Natural killer cell (primary cell): Measurements from ENCODE around the gene TMPRSS5. TPM values are rescaled to one million over a fixed set of nuclear protein-coding genes. Genes with fewer than 3 reads are reported as not detected.

Experiments
- ATAC-seq, 3 donors: fragments of 150-1000 bp in 2 of 3; fragments of 200-7000 bp in 1 of 3; cut with Tn5 transposase; 1 replicate in 1 of 3; 2 replicates in 2 of 3; pipeline ENCODE4 v1.10.0; 2021; ENCODE audit warnings: mild to moderate bottlenecking in 2 of 3, moderate library complexity in 2 of 3
- DNase-seq, 2 donors: peaks; one replicate each; pipeline versions ENCODE4 v3.0.0 to v3.0.0-alpha.2; 2013 to 2021; ENCODE audit warnings: mixed read lengths in 1 of 2
- H3K27ac ChIP-seq: one replicate; pipeline ENCODE4 v1.5.1; 2013; ENCODE audit warnings: mild to moderate bottlenecking, low read length
- H3K27me3 ChIP-seq: one replicate; pipeline ENCODE4 v1.6.1; 2013; ENCODE audit warnings: low read length; ENCODE audit not compliant: control insufficient read depth, insufficient read depth
- H3K36me3 ChIP-seq: one replicate; pipeline ENCODE4 v1.6.1; 2013; ENCODE audit warnings: low read length; ENCODE audit not compliant: control insufficient read depth, insufficient read depth
- H3K4me1 ChIP-seq: one replicate; pipeline ENCODE4 v1.6.1; 2013; ENCODE audit warnings: low read length; ENCODE audit not compliant: control insufficient read depth, insufficient read depth
- H3K4me3 ChIP-seq: one replicate; pipeline ENCODE4 v1.5.1; 2013; ENCODE audit warnings: low read length
- H3K9me3 ChIP-seq: one replicate; pipeline ENCODE4 v1.6.1; 2013; ENCODE audit warnings: low read length; ENCODE audit not compliant: control insufficient read depth, insufficient read depth
- H3K27ac Mint-ChIP-seq, 2 donors: one replicate each; pipeline ENCODE4 v1.8.0; 2022; ENCODE audit warnings: mild to moderate bottlenecking in 2 of 2, mixed read lengths in 2 of 2, moderate library complexity in 1 of 2
- H3K27me3 Mint-ChIP-seq, 2 donors: one replicate each; pipeline ENCODE4 v1.8.0; 2022; ENCODE audit warnings: low read depth in 2 of 2, mixed read lengths in 2 of 2
- H3K36me3 Mint-ChIP-seq: one replicate; pipeline ENCODE4 v1.8.0; 2022; ENCODE audit warnings: mixed read lengths
- H3K4me1 Mint-ChIP-seq, 2 donors: one replicate each; pipeline ENCODE4 v1.8.0; 2022; ENCODE audit warnings: mixed read lengths in 2 of 2
- H3K4me3 Mint-ChIP-seq: one replicate; pipeline ENCODE4 v1.8.0; 2022; ENCODE audit warnings: mild to moderate bottlenecking, moderate library complexity, mixed read lengths
- H3K9me3 Mint-ChIP-seq, 2 donors: one replicate each; pipeline ENCODE4 v1.8.0; 2022; ENCODE audit warnings: mixed read lengths in 2 of 2
- CTCF ChIP-seq: fragments of 200-600 bp; IDR thresholded peaks from one replicate; pipeline ENCODE4 v1.8.0; 2022; ENCODE audit warnings: antibody characterized with exemption
- WGBS: methylation state at CpG from one replicate; pipeline ENCODE4 v1.1.7; 2013; ENCODE audit warnings: missing lambda C conversion rate; ENCODE audit not compliant: insufficient coverage; 5-methylcytosine and 5-hydroxymethylcytosine counted together
- intact Hi-C: fragments of 100-400 bp; cut with micrococcal nuclease; formaldehyde crosslinking; loops from one replicate; pipeline ENCODE4 v1.14.2; 2022
- total RNA-seq, 4 donors: library from RNA; stranded (reverse); fragments of 120-200 nt in 1 of 4; gene quantifications; one replicate each; pipeline versions ENCODE4 v1.2.3 to v1.2.4, GENCODE V29; 2013 to 2022

The TMPRSS5 gene
- total RNA-seq, 3 donors from 2014 or later (not counting 1 experiment from before 2014, with no cell fraction given) = 0.60 to 2.2 (median 1.1) TPM

- no peak for TF ChIP-seq CTCF
- Mint-ChIP-seq H3K9me3 (peaks cover 3% of the 10 kb centered on the region in 2 donors), H3K27me3 (peaks cover 0 to 15% of the 10 kb centered on the region in 2 donors), H3K4me3 (no peak overlapping the region), H3K27ac (no peak overlapping the region), H3K36me3 (no peaks in the 10 kb centered on the region), H3K4me1 (no peaks in the 10 kb centered on the region)
- H3K27ac ChIP-seq = no peak overlapping the region
- 85% methylated on average over 6 of the region's 7 CpGs for WGBS
- no peak overlapping the region for H3K4me3 ChIP-seq
- no peaks in the 10 kb centered on the region for H3K9me3 ChIP-seq
- no peaks in the 10 kb centered on the region for H3K36me3 ChIP-seq
- no peak for DNase-seq
- ATAC-seq = no peak
- H3K27me3 ChIP-seq = no peaks in the 10 kb centered on the region
- H3K4me1 ChIP-seq = no peaks in the 10 kb centered on the region
- intact Hi-C loops = no loop called here
Observed at GRCh38 chr11:113643006-113643585, 63.0 kb downstream of the TMPRSS5 start.

GRCh38 chr11:113642090-113642489 is 64.0 kb downstream of the TMPRSS5 start:
- H3K4me3 ChIP-seq = no peak overlapping the region
- no peaks in the 10 kb centered on the region for H3K36me3 ChIP-seq
- DNase-seq (no peak), ATAC-seq (no peak)
- no peaks in the 10 kb centered on the region for H3K9me3 ChIP-seq
- no peaks in the 10 kb centered on the region for H3K36me3 Mint-ChIP-seq
- H3K4me1 ChIP-seq = no peaks in the 10 kb centered on the region
- no peaks in the 10 kb centered on the region for H3K27me3 ChIP-seq
- no peak for TF ChIP-seq CTCF
- H3K27ac Mint-ChIP-seq = no peak overlapping the region
- peaks cover 0 to 11% of the 10 kb centered on the region in 2 donors for H3K27me3 Mint-ChIP-seq
- H3K27ac ChIP-seq = no peak overlapping the region
- no peaks in the 10 kb centered on the region for H3K4me1 Mint-ChIP-seq
- H3K9me3 Mint-ChIP-seq = no peaks in the 10 kb centered on the region
- intact Hi-C loops = no loop called here
- H3K4me3 Mint-ChIP-seq = no peak overlapping the region
- WGBS = no CpG with 5 or more reads among the region's 1 CpG

GRCh38 chr11:113638376-113638775 is 67.7 kb downstream of the TMPRSS5 start:
- Histone ChIP-seq H3K9me3 (no peaks in the 10 kb centered on the region), H3K27me3 (no peaks in the 10 kb centered on the region), H3K4me3 (no peak overlapping the region), H3K4me1 (no peaks in the 10 kb centered on the region), H3K36me3 (no peaks in the 10 kb centered on the region), H3K27ac (no peak overlapping the region)
- Mint-ChIP-seq H3K4me1 (no peaks in the 10 kb centered on the region), H3K4me3 (no peak overlapping the region), H3K27ac (no peak overlapping the region), H3K9me3 (no peaks in the 10 kb centered on the region), H3K27me3 (peaks cover 8 to 19% of the 10 kb centered on the region in 2 donors), H3K36me3 (no peaks in the 10 kb centered on the region)
- TF ChIP-seq CTCF = no peak
- ATAC-seq = no peak
- intact Hi-C loops = no loop called here
- no peak for DNase-seq
- WGBS = 91% methylated on average over 9 of the region's 9 CpGs

GRCh38 chr11:113637636-113638035 is 68.5 kb downstream of the TMPRSS5 start:
- H3K9me3 Mint-ChIP-seq = no peaks in the 10 kb centered on the region
- ATAC-seq = no peak
- H3K27me3 Mint-ChIP-seq = peaks cover 10 to 19% of the 10 kb centered on the region in 2 donors
- H3K4me1 ChIP-seq = no peaks in the 10 kb centered on the region
- intact Hi-C loops = no loop called here
- no peak overlapping the region for H3K4me3 Mint-ChIP-seq
- no peaks in the 10 kb centered on the region for H3K36me3 ChIP-seq
- no peak for TF ChIP-seq CTCF
- H3K4me1 Mint-ChIP-seq = no peaks in the 10 kb centered on the region
- 70% methylated on average over 1 of the region's 2 CpGs for WGBS
- H3K27ac Mint-ChIP-seq = no peak overlapping the region
- no peaks in the 10 kb centered on the region for H3K9me3 ChIP-seq
- no peak for DNase-seq
- H3K27ac ChIP-seq = no peak overlapping the region
- H3K36me3 Mint-ChIP-seq = no peaks in the 10 kb centered on the region
- H3K4me3 ChIP-seq = no peak overlapping the region
- no peaks in the 10 kb centered on the region for H3K27me3 ChIP-seq
